Activated CD8-positive, alpha-beta memory T cell treated with anti-CD3 and anti-CD28 coated beads for 1 hour (primary cell): ENCODE results near the gene SPECC1L.

Experiments
- DNase-seq, 2 donors: peaks; one replicate each; pipeline ENCODE4 v3.0.0-alpha.2; 2020; ENCODE audit warnings: low read depth in 1 of 2; ENCODE audit errors: extremely low read depth in 1 of 2

SPECC1L gene

DNA sequence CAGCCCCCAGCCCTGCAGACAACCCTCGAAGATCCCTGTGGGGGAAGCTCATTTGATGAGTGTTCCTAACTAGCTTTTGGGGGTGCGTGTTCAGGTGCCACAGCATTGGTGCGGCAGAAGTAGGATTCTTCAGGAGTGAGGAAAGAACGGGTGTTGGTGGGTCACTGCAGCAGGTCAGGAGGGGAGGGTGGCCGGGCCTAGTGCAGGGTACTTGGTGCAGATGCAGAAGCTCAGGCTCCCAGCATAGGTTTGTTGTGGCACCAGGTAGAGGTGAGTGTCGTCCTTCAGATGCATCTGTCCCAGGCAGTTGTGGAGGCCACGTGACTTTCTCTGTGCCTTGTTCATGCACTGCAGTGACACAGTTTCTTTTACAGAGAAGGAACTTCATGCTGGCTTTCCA, 141.6 kb downstream of the SPECC1L start:
- DNase-seq: no peak

DNA sequence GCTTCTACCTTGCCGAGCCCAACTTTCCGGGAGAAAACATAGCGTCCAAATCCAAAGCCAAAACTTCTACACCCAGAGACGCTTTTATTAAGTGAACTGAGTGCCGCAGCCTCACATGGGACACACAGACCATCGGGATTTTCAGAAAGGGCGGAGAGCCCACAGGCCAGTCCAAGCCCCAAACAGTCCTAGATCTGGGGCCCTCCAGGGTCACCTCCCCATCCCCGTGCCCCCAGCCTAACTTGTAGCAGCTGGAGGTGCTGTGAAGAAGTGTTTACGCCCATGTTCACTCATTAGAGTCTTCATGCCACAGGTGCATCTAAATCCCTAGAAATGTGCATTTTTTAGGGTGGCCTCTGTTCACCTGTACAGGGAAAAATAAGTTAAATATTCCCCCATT, 142.6 kb downstream of the SPECC1L start:
- DNase-seq: no peak

DNA sequence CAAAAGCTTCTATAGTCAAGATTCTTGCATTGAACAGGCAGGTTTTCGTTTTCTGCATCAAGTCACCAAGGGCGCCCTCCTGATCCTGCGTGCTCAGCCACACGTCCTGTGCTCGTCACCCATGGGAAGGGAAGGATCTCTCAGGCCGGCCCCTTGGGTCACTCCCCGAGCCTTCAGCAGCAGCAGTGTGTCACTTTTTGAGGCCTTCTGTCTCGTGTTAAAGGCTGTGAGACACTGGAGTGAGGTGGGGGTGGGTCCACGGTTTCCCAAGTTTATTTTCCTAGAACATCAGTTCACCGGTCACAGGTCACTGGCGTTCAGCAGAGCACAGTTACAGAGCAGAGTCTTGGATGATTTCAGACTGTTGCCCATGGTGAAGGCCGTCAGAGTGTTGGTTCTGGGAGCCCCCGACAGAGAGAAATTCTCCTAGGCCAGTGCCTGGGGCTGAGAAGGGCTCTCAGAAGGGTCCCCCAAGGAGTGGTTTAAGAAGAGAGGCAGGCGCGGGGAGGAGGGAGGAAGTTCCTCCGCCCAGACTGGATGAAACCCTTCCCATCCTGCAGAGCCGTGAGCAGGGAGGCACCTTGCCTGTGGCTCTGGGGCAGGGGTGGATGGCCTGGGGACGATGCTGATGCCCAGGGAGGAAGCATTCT, 143.2 kb downstream of the SPECC1L start:
- no peak for DNase-seq

DNA sequence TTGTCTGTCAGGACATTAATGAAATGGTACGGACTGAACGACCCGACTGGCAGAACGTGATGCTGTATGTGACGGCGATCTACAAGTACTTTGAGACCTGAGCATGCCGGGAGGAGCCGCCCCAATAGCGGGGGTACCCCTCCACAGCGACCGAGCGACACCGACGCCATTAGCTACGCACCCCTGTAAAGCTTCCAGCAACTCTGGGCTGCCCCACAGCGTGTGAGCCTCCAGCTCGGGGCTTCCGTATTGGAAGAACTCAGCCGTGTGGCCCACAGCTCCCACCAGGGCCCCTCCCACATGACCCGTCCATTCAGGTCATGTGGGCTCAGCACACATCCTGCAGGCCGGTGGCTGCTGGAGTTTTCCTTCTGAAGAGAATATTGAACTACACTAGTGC, 143.9 kb downstream of the SPECC1L start:
- DNase-seq: no peak

DNA sequence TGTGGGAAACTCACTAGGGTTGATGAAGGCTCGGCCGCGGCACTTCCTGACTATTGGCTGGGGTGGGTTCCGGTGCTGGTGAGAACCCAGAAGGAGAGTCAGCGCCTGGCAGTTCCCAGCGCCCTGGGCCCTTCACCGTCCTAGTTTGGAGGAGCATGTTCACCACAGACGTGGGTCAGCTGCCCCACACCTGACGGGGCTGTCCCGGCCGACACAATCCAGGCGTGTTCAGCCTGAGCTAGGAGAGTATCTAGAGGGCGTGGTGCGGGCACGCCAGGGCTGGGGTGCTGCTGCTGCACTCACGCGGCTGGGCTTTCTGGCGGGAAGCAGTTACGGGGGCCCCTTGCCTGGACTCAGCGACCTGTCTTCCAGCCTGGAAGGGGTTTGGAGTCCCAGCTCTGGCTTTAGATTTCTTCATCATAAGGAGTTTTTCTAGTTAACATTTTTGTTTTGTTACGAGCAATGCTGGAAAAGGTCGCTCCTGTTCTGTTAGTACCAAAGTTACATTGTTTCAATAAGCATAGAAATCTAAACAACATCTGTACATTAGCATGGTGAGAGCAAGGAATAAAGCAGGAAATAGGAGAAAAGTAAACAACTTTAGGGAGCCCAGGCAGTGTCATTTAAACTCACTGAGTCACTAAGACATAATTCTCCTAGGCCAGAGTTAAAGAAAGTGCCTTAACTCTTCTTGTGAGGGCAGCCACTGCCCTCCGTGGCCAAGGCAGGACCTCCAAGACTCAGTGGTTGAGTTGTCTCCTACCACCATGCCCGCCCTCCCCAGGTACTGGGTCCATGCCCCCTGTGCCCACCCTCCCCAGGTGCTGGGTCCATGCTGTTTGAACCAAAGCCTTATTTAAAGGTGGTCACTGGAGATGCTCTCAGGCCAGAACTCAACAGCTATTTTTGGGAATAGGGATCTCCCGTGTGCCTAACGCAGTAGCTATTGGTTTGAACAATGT, 144.6 kb downstream of the SPECC1L start:
- DNase-seq: no peak

DNA sequence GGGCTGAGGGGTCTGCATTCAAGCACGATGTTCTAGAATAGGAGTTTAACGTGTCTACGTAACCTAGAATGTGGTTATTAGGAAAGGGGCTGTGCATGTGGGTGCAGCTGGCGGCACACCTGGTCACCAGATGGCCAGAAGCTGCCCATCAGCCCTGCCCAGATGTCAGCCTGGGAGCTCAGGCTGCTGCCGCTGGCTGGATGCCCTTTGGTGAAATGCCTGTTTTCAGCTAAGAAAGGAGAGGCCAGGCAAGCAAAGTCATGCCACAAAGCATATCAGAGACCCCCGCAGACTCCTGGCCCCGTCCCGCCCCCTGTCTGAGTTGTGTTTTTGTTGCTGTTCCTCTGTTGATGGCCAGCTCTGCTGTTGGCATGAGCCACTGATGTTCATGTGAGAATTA, 145.5 kb downstream of the SPECC1L start:
- no peak for DNase-seq

DNA sequence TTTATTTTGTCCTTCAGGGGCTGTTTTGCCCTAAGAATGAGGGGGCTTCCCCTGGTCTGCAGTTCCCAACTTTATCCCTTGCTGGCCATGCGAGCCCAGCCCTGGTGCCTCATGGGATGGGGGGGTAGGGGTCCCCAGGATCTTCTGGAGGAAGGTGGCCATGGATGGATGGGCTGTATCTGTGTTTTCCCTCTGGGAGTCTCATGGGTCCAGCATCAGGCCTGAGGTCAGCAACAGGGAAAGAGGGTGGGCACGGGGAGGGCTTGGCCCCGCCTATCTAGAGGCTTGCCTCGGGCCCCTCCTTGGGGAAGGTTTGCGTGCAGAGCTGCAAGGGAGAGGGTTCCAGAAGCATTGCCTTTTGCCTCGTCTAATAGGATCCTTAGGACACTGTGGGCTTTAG, 146.0 kb downstream of the SPECC1L start:
- DNase-seq: no peak

DNA sequence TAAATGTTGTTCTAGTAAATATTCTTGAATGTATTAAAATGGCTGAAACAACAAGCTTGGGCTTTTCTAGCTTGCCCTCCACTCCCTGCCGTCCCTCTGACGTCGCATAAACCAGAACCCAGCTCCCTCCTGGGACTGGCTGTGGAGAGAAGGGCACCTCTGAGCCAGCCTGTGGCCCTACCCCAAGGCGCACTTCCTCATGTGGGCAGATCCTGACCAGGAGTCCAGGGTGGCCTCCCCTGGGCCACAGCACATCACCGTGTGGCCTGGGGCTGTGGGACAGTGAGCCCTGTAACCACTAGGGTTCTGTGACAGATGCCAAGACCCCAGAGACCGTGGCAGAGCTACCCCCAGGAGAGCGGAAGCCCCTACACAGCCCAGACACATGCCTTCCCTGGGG, 146.6 kb downstream of the SPECC1L start:
- no peak for DNase-seq

DNA sequence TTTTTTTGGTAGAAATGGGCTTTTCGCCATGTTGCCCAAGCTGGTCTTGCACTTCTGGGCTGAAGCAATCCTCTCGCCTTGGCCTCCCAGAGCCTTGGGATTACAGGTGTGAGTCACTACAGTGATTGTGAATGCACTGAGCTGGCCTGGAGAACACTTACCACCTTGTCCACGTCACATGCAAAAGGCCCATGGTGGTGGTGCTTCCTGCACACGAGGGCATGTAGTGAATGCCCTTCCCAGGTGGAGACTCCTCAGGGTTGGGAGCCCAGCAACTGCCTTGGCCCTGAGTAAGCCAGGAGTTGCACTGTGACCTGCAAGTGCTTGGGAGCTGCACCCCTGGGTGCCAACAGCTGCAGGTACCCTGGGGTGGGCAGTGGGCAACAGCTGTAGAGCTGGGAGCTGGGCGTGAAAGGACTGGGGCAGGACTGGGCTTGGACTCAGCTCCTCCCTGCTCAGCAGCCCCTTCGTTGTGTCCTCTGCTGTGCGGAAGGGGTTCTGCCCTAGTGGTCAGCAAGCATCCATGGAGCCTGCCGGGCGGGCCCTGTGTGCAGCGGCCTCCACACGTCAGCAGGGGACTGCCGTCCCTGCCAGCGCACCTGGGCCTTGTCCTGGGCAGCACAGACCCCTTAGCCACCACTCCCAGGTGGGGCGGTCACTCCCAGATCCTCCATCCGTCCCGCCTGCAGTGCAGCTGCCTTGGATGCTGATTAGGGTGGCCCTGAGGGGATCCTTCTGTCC, 147.4 kb downstream of the SPECC1L start:
- DNase-seq: no peak

DNA sequence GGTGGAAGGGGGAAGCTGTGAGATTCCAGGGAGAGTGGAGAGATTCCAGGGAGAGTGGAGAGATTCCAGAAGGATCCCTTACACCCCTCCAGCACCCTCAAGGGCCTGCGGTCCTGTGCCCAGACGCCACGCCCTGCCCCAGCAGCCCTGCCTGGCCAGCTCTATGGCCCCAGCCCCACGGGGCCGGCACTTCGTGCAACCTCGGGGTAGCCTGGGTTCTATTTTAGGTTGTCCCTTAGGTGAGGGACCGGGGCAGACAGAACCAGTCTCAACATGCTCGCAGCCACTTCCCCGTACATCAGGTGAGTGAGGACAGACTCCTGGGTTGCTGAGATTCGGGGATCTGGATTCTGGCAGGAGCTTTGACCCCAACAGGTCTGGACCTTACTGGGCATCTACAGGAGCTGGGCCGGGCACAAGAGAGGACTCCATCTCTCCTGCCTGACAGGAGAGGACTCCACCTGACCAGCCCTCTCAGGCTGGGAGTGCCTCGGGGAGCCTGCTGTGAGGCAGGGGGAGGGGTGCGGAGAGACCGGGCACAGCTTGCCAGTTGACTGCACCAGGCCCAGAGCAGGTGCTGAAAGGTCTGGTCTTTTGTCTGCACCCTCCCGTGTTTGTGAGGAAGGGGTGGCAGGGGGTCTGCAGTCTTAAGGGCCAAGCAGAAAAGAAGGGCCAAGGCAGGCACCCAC, 148.3 kb downstream of the SPECC1L start:
- DNase-seq: no peak

DNA sequence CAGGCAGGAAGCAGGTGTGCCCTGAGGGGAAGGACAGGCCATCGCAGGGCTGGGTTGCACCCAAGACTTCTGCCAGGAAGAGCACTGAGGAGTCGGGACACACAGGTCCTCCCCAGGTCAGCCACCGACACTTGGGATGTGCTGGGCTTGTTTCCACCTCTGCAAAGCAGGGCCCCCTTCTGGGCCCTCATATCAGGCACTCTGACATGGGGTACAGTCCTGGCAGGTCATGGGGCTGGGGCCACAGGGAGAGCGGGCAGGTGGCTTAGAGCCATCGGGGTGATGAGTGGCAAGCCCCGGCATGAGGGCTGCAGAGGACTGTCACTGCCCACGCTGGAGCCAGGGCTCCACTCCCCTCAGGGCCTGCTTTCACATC, 148.8 kb downstream of the SPECC1L start:
- no peak for DNase-seq

DNA sequence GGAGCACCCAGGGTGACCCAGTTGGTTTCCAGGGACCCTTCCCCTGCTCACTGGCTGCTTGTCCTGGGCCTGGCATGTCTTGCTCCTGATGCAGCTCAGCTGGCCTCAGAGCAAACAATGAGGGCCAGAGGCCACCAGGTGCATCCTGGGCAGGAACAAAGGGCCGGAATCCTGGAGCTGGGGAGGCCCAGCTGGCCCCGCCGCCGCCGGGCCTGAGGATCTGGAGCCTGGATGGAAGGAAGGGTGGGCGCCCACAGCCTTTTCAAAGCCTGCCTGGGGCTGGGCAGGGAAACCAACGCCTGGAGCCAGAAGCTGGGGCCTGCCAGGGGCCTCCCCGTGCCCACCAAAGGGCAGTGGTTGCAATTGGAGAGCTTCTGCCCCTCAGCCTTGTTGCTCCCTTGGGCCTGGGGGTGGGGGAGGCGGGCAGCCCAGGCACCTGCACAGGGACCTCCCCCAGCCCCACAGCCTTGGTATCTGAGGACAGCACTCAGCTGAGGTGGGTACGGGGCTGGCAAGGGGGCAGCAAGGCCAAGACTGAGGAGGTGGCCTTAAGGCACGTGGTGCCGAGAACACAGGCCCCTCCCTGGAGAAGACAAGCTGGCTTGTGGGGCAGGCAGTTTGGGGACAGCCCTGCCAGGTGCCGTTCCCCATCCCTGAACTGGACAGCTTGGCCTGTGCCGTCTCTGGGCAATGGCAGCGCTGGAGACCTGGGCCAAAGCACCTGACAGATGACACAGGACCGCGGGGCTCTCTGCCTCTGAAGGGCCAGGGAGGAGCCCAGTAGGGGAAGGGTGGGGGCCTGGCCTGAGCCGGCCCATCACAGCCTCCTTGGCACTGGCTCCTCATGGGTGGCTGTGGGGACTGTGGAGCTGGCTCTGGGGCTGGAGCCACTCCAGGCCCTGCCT, 149.7 kb downstream of the SPECC1L start:
- DNase-seq: no peak

DNA sequence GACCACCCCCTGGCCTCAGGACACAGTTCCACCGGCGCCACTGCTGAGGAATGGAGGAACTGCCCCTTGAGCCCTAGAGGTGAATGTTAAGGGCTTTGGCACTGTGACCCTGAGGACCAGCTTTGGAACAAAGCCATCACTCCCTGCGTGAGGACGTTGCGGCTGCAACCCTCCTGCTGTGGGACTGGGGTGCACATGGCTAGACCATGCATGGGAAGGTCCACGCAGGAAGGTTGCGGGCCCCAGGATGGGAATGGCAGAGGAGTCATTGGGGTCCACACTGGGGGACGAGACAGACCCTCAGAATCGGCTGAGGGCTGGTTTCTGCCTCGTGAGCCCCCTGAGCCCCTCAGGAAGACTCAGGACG, 150.3 kb downstream of the SPECC1L start:
- DNase-seq: no peak

DNA sequence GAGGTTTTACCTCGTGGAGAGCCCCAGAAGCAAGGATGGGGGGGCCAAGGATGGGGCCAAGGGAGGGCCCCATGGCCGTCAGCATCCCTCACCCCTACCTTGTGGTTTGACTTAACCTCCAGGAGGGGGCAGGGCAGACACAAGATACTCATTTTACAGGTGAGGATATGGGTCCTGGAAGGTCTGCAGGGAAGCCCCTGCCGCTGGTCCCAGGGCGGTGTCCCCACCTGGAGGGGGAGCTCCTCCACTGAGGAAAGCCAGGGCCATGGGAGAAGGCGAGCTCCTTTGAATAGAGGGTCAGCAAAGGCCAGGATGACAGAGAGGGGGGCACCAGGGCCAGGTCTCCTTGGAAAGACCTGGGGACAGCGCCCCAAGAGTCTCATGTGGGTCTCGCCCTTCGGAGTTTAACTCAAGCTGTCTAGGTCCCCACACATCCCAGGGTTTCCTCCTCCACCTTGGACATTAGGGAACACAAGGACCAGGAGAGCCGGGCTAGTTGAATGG, 150.8 kb downstream of the SPECC1L start:
- no peak for DNase-seq

DNA sequence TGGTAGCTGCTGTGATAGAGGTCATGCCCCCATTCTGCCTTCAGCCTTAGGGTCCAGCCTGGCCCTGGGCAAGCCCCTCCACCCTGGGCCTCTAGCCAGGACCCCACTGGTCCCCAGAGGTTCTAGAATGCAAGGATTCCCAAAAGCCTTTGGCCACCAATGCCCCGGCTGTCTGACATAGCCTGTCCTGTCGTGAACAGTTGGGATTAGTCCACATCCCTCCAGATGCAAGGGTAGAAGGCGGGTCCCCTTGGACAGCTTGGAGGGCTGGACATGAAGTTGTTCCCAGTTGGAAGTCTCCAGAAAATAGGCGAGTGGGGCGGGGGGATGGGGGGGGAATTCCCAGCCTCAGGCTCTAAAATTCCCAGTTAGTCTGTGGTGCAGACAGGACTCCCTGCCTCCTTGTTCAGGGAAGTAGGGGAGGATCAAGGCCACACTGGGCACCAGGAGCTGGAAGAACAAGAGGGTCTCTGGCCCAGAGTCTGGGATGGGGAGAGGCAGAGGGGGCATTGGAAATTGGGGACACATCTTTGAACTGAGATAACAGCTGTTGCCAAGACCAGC, 151.6 kb downstream of the SPECC1L start:
- no peak for DNase-seq

DNA sequence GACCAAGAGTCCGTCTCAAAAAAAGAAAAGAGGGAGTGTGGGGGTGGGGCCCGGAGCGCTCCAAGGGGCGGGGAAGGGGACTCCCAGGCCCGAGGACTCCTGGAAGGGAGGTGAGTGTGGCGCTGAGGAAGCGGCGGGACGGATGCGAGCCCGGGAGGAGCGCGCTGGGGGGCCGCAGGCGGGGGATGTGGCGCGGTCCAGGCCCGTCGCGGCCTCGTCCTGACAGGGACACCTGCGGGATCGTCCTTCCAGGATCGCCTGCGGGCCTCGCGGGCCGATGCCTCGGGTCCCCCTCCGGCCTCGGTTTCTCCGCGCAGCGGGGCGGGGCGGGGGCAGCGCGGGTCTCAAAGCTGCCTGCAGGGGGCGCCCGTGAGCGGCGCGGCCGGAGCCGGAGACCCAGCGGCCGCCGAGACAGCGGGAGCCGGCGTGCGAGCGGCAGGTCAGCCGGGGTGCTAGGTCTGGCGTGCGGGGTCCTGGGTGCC, 152.9 kb downstream of the SPECC1L start:
- peak in 1 of 2 donors; percentile 53 for DNase-seq

DNA sequence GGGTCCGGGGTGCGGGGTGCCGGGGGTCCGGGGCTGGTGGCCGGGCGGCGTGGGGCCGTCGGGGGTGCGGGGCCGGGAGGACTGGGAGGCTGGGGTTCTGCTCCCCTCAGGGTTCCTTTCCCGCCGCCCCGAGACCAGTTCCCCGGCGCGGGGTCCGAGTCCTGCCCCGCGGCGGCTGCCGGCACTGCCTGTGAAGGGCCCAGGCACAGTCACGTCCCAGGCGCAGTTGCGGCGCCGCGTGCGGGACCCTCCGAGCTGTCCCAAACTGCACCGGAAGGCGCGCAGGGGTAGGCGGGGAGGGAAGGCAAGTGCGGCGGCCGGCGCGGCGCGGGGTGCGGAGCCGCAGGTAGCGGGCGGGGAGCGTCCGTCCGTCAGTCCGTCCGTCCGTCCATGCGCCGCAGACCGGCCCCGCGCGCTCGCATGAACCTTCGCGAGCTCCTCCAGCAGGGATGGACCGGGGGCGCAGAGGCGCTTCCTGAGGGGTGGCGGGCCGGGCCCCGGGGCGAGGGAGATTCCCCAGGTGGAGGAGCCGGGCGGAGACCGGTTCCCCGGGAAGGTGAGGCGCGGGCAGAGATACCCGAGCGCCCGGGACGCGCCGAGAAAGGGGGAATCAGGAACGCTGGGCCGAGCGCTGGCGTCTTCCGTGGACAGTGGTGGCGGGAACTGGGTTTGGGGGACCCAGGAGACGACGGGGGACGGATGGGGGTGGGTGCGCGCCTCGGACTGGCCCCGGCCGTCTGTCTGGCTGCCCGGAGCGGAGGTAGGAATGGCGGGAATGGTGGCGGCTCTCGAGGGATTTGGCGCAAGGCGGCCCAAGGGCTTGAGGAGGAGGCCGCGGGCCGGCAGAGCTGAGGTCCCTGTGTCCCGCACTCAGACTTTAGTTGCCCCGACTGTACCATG, 153.6 kb downstream of the SPECC1L start:
- DNase-seq: no peak
